Vagina (tissue), 2 donors: ENCODE measurements around the gene ALK.

Experiments
- POLR2A ChIP-seq, 2 donors: fragments of 450-650 bp; IDR thresholded peaks; one replicate each; pipeline ENCODE4 v1.6.1; 2017; ENCODE audit warnings: antibody characterized with exemption in 2 of 2, mild to moderate bottlenecking in 2 of 2, moderate library complexity in 2 of 2
- TF ChIP-seq, protein P1 (sequence below), 3 experiments: fragments of 450-650 bp in 2 of 3; fragments of 200-600 bp in 1 of 3; sonication (generic) in 1 of 3; IDR thresholded peaks; one replicate each; pipeline ENCODE4 v1.5.1; 2017 to 2019; ENCODE audit warnings: antibody characterized with exemption in 3 of 3, mild to moderate bottlenecking in 2 of 3, moderate library complexity in 2 of 3

DNA sequence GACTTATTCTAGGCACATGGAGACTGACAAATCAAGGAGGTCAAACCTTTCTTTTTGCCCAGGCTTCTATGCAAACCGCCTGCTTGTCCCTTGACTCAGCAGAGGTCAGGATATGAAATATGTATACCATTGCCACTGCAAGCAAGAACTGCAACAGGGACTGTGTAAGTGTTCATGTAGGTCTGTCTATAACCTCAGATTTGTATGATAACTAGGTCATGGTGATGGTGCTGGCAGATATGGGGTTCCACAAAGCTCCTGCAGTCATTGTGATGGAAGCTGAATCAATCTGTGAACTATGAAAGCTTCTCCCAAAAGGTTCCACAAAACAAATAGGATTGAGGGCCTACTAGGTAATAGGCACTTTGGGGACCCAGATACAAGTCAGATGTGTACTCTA is 489.9 kb downstream of the ALK start:
- TF ChIP-seq POLR2A (IDR thresholded peaks at IDR 0.05): no peak
- TF ChIP-seq, protein P1, sequence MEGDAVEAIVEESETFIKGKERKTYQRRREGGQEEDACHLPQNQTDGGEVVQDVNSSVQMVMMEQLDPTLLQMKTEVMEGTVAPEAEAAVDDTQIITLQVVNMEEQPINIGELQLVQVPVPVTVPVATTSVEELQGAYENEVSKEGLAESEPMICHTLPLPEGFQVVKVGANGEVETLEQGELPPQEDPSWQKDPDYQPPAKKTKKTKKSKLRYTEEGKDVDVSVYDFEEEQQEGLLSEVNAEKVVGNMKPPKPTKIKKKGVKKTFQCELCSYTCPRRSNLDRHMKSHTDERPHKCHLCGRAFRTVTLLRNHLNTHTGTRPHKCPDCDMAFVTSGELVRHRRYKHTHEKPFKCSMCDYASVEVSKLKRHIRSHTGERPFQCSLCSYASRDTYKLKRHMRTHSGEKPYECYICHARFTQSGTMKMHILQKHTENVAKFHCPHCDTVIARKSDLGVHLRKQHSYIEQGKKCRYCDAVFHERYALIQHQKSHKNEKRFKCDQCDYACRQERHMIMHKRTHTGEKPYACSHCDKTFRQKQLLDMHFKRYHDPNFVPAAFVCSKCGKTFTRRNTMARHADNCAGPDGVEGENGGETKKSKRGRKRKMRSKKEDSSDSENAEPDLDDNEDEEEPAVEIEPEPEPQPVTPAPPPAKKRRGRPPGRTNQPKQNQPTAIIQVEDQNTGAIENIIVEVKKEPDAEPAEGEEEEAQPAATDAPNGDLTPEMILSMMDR (IDR thresholded peaks at IDR 0.05): no peak
